GM19240 (cell line): Measurements from ENCODE around the gene MED28.
A peak's percentile ranks its signal among the peaks of the same experiment; 100 is the strongest.
"Not testable (repeated sequence)": the region's sequence is repeated elsewhere in the genome, so short reads cannot be mapped to it uniquely, and the experiment has no call there.

ENCODE experiments used
- DNase-seq: peaks from one replicate; pipeline ENCODE4 v3.0.0; 2011; ENCODE audit warnings: low spot score; ENCODE audit not compliant: insufficient read length

The MED28 gene

GRCh38 chr4:17616283-17616682, 1.8 kb downstream of the MED28 start:
- DNase-seq, result no peak

DNA sequence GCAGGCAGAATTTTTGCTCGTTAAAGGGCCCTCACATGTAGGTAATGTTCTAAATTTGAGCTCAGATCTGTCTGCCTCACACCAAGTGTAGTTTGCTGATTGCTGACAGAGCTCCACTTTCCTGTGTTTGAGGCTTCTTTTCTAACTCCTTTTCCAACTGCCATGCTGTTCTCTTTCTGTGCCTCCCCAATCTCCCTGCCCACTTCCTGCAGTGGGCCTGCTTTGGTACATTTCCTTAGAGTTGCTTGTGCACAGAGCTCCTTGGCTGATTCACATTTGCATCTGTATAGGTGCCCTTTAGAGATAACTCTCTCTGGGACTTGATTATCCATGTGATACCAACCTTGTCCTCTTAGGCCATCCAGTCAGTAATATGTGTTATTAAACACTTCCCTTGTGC, 4.5 kb downstream of the MED28 start:
- DNase-seq, result no peak

DNA sequence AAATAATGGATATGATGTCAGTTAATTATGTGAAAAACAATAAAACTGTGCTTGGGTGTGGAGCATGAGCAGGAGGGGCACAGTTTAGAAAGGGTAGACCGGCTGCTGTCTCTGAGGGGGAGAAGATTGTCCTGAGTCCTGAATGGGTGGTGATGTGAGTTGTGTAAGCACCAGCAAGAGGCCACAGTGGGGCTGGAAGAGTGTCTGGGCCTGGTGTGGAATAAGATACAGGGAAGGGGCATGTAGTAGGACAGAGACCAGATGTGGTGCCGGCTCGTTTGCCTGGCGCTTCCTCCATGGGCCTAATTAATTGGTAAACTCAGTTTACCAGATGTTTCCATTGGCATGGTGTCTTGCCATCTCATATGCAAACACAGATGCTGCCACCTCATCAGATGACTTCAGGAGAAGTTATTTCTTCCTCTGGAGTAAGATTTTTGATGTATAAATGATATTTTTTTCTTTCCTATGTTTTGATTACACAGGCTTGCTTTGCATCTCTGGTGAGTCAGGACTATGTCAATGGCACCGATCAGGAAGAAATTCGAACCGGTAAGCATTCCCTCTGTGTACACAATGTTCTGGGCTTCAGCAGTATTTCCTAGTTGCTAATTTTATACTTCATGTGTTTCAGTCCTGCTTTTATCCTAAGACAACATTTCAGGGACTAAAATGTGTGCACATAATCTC, 5.1 kb downstream of the MED28 start:
- no peak for DNase-seq

- no peak for DNase-seq
Observed at GRCh38 chr4:17623451-17624001, 9.1 kb downstream of the MED28 start.

GRCh38 chr4:17624821-17625220, 10.4 kb downstream of the MED28 start:
- no peak for DNase-seq

DNA sequence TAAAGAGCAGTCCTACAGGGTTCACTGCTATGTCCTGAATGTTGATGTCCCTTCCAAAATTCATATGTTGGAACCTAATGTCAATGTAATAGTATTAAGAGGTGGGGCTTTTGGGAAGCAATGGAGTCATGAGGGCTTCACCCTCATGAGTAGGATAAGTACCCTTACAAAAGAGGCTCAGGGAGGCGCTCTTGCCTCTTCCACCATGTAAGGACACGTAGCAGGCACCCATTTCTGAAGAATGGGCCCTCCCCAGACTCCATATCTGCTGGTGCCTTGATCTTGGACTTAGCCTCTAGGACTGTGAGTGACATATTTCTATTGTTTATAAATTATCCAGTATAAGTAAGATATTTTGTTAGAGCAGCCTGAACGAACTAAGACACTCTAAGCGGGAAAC, 15.8 kb downstream of the MED28 start:
- no peak for DNase-seq

GRCh38 chr4:17633600-17633999, 19.2 kb downstream of the MED28 start:
- no peak for DNase-seq

DNA sequence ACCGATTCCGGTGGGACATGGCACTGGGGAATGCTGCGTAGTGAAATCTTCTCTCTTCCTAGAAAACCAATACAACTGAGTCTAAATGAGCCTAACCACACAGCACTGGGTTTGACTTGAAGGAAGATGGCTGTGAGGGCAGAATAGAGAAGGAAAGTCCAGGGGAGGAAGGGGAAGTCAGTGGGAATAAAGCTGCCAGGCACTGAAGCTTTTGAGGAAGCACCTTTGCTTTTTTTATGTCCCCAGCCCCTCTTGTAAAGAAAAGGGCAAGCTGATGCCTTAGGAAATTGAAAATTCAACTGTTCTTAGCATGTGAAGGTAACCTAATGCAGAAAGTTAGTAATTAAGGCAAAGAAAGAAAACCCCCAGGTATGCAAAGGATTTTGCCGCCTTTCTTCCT, 20.6 kb downstream of the MED28 start:
- no peak for DNase-seq

- no peak for DNase-seq
Observed at GRCh38 chr4:17636341-17636695, 21.9 kb downstream of the MED28 start.

DNA sequence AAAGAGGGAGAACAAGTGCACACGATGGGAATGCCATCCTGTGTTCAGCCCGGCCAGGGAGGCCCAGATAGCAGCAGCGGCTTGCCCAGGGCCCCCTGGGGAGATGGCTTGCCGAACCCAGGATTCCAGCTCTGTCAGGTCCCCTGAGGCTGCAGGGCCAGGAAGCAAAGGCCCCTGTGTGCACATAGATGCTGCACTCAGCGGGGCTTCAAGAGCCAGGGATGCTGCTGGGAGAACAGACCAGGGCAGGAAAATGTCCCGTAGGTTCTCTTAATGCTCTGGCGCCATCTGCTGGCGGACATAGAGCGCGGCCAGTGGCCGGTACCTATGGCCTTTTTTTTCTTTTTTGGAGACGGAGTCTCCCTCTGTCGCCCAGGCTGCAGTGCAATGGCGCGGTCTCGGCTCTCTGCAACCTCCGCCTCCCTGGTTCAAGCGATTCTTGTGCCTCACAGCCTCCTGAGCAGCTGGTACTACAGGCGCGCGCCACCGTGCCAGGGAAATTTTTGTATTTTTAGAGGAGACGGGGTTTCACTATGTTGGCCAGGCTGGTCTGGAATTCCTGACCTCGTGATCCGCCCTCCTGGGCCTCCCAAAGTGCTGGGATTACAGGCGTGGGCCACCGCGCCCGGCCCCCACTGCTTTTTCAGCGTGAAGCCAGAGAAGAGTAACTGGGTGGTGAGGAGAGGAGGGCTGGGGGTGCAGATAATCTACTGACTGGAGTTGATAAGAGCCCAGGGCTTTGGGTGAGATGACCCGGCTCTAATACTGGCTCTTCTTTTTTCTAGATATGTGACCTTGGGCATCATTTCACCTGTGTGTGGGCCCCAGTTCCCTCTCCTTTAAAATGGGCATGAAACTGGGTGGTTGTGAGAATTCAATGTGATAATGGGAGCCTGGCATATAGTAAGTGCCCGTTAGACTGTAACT, 22.5 kb downstream of the MED28 start:
- DNase-seq, result peak; percentile 43

DNA sequence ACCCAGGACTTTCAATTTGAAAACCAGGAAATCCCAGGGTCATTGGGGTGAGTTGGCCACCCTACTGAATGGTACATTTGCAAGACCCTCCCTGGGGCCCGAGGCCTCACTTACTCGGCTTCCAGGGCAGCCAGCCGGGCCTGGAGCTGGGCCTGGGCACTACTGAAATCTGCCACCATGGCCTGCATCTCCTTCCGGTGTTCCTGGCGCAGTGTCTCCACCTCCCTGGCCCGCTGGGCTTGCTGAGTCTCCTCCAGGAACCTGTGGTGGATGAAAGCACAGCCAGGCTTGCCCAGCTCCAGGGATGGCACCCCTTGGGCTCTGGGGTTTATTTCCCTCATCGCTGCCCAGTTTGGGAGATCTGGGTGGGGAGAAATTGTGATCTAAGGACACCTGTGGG, 24.7 kb downstream of the MED28 start:
- DNase-seq, result no peak

GRCh38 chr4:17642398-17642783, 27.9 kb downstream of the MED28 start:
- no peak for DNase-seq

- DNase-seq, result no peak
Observed at GRCh38 chr4:17646693-17647092, 32.3 kb downstream of the MED28 start.

DNA sequence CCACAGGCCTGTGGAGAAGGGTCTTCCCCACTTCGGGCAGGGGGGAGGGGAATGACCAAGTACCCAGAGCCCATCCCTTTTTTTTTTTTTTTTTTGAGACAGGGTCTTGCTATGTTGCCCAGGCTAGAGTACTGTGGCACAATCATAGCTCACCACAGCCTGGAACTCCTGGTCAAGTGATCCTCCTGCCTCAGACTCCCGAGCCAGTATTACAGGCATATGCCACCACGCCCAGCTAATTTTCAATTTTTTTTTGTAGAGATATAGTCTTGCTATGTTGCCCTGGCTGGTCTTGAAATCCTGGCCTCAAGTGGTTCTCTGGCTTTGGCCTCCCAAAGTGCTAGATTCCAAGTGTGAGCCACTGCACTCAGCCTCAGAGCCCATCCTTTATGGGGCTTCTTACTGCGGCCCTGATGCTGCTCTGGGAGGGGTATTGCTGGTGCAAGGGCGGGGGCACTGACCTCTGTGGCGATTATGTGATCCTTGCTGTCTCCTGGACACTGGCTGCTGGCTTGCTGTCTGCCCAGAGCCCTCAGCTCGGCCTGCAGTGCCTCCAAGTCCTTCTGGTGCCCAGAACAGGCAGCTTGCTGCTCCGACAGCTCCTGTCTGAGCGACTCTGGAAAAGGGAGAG, 32.9 kb downstream of the MED28 start:
- no peak for DNase-seq

DNA sequence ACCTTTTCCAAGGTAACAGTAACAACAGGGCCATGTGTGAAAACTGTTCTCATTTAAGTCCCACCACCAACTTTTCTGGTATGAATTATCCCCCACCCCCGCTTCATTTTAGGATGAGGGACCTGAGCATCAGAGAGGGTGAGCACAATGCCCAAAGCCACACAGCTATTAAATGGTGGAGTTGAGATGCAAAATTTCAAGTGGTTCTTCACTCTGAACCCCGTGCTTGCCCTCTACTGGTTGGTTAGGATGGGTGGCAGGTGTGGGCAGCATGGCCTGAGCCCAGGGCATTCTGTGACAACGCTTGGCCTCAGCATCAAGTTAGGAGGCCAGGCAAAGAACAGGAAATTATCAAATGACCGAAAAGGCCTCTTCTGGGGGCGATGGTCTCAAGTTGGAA, 33.5 kb downstream of the MED28 start:
- DNase-seq, result no peak

DNA sequence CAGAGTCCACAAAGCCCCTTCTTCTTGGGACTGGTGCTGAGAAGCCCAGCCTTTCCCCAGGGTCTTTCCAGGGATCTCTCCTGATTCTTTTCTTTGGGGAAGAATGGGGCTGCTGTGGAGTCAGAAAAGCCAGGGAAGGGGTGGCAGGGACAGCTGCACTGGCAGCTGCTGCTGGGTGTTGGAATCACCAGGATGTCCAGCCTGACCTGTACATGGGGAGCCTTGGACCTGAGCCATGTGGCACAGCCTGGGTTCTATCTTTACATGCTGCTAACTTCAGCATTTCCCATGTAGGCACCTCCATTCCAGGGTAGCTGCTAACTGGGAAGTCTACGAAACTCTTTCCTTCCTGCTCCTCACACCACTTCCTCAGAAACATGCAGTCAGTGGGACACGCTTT, 36.0 kb downstream of the MED28 start:
- DNase-seq, result no peak

- no peak for DNase-seq
Observed at GRCh38 chr4:17654701-17655100, 40.3 kb downstream of the MED28 start.

GRCh38 chr4:17657090-17657489, 42.6 kb downstream of the MED28 start:
- DNase-seq, result no peak

GRCh38 chr4:17657849-17658248, 43.4 kb downstream of the MED28 start:
- DNase-seq, result no peak

GRCh38 chr4:17659196-17659595, 44.8 kb downstream of the MED28 start:
- not testable (repeated sequence) for DNase-seq

GRCh38 chr4:17662694-17663093, 48.3 kb downstream of the MED28 start:
- no peak for DNase-seq

DNA sequence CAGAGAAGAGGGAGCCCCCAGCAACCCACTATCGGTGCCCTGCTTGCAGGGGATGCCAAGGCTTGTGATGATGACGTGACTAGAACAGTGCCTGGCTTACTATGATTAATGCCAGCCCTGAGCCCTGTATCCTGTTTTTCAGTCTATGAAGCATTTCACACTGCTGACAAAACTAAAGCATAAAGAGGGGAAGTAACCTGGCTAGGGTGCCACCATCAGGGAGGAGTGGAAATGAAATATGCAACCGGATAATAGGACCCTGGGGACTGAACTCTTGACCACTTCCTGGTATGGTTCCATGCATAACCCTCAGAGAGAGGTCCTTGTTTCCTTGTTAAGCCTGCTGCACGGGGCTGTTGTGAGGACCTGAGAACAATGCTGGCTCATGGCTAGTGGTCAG, 50.3 kb downstream of the MED28 start:
- DNase-seq, result no peak
